ENCODE measurements around the gene DCST2.

DNA sequence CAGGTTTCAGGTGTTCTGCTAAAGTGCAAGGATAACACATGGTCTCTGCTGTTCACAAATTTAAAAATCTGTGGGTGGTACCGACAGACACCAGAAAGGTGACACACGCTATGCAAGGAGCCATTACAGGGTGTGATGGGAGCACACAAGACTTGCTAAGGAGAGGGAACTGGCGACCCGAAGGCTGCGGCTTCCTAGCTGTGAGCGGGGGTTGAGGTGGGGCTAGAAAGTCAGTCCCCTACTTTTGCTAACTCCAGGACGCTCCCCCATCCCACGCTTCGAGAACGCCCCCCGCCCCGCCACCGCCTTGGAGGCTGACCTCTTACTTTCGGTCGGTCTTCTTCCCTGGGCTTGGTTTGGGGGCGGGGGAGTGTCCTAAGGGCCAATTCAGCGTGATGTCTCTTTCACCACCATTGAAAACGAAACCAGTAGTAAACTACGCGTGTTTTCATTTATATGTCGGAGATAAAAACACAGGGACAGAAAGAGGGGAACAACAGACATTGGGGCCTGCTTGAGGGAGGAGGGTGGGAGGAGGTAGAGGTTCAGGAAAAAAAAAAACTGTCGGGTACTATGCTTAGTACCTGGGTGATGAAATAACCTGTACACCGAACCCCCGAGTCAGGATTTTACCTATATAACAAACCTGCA is 58.0 kb downstream of the DCST2 start:
- TF ChIP-seq, protein P1, sequence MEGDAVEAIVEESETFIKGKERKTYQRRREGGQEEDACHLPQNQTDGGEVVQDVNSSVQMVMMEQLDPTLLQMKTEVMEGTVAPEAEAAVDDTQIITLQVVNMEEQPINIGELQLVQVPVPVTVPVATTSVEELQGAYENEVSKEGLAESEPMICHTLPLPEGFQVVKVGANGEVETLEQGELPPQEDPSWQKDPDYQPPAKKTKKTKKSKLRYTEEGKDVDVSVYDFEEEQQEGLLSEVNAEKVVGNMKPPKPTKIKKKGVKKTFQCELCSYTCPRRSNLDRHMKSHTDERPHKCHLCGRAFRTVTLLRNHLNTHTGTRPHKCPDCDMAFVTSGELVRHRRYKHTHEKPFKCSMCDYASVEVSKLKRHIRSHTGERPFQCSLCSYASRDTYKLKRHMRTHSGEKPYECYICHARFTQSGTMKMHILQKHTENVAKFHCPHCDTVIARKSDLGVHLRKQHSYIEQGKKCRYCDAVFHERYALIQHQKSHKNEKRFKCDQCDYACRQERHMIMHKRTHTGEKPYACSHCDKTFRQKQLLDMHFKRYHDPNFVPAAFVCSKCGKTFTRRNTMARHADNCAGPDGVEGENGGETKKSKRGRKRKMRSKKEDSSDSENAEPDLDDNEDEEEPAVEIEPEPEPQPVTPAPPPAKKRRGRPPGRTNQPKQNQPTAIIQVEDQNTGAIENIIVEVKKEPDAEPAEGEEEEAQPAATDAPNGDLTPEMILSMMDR (IDR thresholded peaks at IDR 0.05; ENCODE audit: insufficient read depth, low read length, poor library complexity, severe bottlenecking): no peak
- TF ChIP-seq EZH2phosphoT487 (conservative IDR thresholded peaks at IDR 0.05; ENCODE audit: low read length): no peak

All from SU-DHL-6 (cell line).